ENCODE measurements around the gene KATNAL1. TPM values are rescaled to one million over a fixed set of nuclear protein-coding genes. Genes with fewer than 3 reads are reported as not detected.

Gene KATNAL1
- polyA plus RNA-seq (2014; cell fraction: cytosol; rRNA removed), result 12.9 and 14.1 TPM in 2 replicates
- polyA plus RNA-seq (2014; cell fraction: nucleus; rRNA removed), result 7.2 and 7.7 TPM in 2 replicates

DNA sequence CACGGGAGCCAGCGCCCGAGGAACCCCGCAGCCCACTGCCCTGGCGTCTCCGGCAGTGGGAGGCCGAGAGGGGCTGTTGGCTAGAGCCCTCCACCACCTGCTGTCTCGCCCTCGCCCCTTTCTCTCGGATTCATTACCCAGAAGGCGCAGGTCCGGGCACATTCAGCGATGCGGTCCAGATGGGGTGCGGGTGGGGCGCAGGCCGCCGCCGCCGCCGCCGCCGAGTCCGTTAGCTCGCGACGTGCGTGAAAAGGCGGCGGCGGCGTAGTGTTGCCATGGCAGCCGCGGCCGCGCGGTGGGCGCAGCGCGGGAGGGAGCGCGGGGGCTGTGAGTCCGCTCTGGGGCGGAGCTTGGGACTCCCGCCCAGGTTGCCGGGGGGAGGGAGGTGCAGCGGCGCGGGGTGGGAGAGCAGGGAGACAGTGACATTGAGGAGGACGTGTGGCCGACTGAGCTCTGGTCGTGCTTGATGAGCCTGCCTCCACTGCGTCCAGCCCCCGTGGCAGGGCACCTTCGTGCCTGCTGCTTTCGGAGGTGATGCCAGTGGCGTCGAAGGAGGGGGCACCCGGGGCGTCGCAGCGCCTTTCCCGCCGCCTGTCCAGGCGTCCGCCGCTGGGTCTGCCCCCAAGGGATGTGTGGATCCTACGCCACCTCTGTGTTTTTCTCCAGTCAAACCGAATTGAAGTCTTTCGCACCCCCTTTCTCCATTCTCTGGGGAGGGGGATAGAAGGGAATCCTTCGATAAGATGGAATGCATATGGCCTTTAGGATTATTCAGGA, at the start of gene KATNAL1:
Gene KATNAL1, minus strand, starts transcription at position 358 of the 777 bp plus-strand sequence. CDS start 23,774 bp downstream, outside the sequence.
- DNase-seq (ENCODE audit: low spot score), result peak; percentile 91

DNA sequence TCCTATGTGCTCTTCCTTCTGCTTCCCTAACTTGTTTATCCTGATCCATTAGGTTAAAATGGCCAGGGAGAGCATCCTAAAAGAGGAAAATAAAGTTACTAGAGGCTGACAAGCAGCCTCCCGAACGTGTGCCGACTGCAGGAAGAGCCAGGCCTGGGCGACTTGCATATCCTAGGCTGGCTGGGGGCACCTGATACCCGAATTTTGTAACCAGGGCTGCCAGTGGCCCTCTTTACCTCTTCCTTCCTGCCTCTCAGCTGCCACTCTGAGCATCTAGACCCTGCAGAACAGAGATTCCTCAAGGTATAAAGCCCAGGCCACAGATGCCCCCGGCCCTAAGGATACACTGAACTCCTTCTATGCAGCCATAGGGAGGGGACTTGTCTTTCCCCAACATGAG, 48.5 kb upstream of the KATNAL1 start:
- no peak for DNase-seq (ENCODE audit: low spot score)

DNA sequence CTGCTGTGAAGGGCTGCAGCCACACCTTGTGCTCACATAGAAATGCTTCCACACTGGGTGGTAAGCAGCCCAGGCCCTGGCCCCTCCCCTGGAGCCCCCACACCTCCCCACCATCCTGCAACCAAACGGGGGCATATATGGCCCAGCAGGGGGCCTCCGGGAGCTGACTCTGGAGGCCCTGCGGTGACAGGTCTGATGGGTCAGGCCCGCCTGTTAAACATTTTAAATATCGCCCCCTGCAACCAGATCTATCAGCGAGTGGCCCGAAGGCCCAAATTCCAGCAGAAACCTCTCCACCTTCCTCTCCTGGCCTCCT, 48.0 kb upstream of the KATNAL1 start:
- DNase-seq (ENCODE audit: low spot score), result peak; percentile 69

DNA sequence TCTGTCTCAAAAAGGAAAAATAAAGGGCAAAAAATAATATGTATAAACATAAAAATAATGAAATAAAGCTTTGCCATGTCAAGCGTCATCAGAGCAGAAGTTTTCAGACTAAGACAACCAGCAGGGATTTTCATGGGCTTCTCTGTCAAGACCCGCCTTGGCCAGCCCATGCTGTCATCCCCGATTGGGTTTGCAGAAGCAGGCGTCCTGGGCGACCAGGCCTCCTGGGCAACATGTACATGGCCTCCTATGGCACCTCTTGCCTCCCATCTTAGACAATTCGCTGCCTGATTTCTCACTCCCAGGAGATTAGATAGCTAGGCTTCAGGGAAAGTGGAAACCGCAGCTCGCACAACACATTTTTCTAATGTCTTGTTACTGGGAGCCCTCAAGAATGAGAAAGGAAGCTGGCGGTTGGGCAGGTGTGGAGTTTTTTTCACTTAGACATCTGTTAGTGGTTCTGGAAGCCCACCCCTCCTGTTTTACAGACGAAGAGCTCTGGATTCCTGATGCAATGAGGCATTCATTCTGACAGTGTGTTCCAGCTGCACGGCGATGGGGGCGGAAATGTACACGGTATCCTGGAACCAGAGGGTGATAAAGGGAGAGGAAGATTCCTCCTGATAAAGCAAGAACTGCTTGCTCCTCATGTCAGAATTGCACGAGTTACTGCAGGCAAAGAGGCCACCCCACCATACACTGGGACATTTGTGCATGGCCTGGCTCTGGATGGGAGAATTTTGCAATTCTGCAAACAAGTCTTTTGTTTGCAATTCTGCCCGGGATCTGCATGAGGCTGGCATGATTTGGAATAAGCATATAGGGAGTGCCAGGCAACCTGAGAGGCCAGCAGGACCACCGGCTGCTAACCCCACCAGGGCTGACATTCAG, 47.4 kb upstream of the KATNAL1 start:
- DNase-seq (ENCODE audit: low spot score), result peak; percentile 49

DNA sequence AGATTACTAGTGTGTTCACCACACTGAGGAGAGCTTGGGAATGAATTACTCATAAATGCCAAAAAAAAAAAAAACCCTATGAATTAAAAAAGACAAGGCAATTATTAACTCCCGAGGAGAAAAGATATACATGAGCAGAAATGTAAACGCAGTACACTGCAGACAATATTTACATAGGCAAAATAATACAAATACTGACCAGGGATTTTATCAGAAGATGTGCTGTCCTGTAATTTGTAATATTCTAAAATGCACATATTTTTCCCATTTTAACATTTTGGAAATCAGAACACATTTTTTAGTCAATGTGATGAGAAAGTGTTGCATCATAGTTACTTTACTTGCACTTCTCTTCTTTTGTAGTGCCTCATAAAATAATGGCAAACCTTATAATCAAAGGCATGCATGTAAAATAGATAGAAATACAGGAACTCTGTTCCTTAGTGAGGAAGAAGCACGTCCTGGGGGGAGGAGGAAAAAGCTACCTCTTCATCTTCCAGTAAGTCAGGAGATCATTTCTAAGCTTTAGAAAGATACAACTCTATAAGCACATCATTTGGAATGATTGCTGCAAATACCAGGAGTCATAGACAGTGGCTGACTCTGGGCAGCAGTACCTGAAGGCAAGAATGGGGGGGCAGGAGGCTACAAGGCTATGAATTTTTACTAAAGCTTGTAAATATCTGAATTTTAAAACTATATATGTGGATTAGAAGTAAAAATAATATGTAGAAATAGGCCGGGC, 46.3 kb upstream of the KATNAL1 start:
- no peak for DNase-seq (ENCODE audit: low spot score)

DNA sequence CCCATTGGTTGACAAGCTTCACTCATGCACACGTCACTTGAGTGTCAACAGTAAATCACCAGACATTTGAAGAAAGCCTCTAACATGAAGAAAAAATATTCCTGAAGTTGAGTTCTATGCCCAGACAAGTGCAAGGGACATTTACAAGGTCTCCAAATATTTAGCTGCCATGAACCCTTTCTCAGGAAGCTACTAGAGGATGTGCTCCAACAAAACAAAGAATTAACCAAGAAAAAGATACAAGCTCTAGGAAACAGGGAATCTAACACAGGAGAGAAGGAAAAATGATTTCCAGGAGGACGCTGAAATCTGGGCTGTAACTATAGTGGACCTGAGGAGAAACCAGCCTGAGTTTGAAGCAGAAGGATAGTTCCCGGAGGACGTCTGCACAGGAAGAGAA, 45.7 kb upstream of the KATNAL1 start:
- DNase-seq (ENCODE audit: low spot score), result no peak

DNA sequence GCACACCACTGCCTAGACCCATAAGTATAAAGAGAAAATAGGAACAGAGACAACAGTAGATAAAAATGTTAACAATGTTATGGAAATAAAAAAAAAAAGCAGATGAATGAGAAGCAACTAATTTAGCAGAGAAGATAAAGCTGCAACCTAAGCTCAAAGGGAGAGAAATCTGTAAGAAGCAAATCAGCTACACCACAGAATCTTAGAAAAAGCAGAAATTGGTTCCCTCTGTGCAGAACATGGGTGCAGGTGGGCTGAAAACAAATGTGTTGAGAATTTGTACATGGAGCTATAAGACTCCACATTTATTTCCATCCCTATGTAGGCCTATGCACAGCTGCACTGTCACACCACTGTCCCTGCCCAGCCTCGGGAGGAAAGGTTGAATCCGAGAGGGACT, 44.8 kb upstream of the KATNAL1 start:
- no peak for DNase-seq (ENCODE audit: low spot score)

DNA sequence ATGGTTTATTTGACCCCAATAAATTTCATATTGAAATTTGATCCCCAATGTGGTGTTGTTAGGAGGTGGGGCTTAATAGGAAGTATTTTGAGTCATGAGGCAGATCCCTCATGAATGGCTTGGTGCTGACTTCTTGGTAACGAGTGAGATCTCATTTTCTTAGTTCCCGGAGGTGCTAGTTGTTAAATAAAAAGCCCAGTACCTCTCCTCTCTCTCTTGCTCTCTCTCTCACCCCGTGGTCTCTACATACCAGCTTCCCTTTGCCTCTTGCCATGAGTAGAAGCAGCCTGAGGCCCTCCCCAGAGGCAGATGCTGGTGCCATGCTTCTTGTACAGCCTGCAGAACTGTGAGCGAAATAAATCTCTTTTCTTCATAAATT, 39.4 kb upstream of the KATNAL1 start:
- no peak for DNase-seq (ENCODE audit: low spot score)

DNA sequence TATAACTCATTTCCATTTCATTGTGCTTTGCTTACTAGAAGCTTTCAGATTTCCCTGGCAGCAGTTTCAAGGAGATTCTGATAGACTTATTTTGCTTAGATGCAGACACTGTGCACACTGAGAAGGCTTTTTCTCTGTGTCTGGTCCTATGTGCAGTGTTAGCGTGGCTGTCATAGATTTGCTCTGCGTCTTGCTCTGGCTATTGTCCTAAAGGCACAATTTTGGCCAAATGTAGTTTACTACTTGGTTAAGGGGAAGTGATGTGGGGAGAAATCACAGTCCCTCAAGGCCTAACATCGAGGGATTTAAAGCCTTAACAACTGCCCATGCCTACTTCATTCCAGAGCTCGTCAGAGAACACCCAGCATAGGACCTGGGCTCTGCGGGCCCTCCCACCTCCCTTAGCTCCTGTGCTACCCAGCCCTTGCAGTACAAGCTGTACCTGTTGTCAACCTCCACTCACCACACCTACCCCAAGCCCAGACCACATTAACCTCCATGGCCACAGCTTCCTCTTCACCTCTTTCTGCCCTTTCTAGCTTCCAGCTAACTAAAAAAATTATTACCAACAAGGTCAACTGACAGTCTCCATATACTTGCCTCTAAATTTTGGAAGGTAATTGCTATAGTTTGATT, 38.9 kb upstream of the KATNAL1 start:
- no peak for DNase-seq (ENCODE audit: low spot score)

DNA sequence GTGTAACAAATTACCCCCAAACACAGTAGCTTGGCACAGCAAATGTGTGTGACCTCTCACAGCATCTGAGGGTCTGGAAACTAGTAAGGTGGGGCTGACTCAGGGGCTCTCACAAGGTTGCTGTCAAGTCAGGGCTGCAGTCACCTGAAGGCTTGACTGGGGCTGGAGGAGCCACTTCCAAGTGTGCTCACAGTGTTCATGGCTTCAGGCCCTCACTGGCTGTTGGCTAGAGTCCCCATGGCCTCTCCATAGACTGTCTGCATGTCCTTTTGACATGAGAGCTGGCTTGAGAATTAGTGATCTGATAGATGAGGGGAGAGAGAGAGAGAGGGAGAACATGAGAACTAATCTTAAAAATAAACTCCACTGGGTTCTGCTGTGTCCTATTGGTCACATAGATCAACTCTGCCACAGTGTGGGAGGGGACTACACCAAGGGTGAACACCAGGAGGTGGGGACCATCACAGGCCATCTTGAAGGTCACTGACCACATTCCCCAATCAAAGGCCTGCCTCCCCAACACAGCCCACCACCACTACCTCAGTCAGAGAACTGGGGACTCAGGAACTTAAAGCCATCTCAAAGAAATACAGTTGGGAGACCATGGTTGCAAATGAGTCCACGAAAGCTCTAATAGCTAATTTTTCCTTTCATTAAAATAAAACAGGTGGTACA, 38.2 kb upstream of the KATNAL1 start:
- DNase-seq (ENCODE audit: low spot score), result no peak

DNA sequence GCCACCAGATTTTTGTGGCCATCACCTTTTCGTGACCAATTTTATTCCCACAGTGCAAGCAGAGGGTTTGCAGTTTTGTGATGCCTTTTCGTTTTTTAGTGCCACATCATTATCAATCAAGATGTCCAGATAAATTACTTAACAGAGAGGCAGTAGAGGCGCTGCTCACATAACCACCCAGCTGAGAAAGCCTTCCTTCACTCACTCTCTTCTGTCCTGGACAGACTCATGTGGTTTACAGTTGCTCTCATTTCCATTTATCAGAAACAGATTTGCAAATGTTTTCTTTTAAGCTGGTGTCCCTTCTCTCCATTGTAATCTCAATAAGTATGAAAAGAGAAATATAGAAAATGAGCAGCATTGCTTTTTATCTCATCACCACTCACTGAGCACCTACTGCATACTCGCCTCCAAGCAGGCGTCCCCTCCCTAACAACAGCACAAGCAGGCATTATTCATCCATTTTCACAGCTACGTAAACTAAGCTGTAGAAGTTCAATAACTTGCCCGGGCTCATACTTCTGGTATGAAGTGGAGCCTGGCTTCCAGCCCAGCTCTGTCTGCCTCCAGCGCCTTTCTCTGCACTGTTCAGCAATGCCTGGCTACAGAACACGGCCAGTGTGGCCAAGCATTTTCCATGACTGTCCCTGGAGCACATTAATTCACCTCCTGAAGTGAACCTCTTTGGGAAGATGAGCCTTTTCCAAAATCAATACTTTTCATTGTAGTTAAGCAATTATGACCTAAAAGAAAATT, 34.6 kb upstream of the KATNAL1 start:
- no peak for DNase-seq (ENCODE audit: low spot score)

DNA sequence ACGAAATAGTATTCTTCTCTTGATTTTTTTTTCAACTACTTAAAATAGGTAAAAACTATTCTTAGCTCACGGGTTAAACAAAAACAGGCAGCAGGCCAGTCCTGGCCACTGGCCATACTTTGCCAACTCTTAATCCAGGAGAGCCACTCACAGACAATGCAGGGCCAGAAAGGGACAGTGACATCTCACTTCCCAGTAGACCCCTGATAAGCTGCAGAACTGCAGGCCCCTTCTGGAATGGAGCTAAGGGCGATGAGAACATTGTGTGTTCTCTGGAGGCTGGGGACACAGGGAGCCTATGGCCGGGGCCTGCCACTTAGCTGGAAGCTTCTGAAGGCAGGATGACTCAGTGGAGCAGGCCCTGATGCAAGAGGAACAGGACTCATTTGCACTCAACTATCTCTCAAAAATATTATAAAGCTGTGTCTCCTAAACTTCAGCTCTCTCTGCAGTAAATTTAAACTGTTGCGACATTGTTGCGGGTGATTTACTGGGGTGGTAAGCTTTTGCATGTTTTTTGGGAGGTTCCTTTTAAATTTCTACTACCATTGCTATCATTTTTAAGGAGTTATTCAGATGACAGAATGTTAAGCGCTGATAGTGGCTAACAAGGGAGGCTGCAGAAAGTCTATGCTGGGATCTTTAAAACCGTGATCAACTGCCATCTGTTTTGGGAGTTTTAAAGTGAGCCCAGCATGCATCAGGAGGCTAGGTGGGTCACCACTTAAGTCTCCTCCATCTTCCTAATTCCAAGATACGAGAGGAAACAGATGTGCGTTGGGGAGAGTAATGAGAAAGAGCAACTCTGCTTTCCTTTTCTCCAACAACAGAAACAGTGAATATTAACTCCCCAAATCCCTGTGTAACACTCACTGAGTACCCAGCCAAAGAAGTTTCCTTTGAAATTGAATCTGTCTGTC, 33.2 kb upstream of the KATNAL1 start:
- no peak for DNase-seq (ENCODE audit: low spot score)

DNA sequence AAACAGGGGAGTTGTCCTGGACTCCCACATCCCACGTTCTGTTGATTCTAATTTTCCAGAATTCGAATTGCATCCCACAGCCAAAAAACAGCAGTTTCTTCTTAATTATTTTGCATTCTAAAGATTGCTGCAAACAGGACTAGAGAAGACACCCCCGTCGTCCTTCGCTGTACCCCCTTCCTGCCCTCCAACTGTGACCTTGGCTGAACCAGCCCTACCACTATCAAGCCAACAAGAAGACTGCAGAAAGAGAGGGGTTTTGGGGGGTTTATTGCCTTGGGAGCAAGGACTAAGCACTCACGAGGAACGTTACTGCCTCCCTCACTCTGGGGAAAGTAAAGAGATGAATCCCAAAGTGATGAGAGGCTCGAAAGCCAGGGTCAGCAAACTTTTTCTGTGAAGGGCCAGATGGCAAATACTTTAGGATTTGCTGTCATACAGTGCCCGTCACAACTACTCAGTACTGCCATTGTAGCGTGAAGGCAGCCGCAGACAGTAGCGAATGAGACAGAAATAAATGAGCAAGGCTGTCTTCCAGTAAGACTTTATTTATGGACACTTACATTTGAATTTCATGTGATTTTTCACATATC, 32.5 kb upstream of the KATNAL1 start:
- no peak for DNase-seq (ENCODE audit: low spot score)

DNA sequence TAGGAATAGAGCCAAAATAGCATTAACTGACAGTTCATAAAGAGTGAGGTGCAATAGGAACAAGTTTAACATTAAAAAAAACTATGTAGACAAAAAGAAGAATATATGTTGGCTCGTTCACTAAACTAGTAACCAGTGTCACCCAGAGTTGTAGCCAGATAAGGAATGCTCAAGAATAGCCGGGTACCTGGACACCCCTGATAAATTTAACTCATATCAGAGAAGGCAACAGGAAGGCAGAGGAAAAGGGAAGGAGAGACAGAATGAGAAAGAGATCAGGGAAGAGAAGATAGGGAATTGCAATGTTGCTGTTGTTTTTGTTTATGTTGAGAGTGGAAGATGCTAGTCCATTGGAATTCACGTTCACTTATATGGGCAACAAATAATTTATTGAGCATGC, 31.6 kb upstream of the KATNAL1 start:
- DNase-seq (ENCODE audit: low spot score), result no peak

DNA sequence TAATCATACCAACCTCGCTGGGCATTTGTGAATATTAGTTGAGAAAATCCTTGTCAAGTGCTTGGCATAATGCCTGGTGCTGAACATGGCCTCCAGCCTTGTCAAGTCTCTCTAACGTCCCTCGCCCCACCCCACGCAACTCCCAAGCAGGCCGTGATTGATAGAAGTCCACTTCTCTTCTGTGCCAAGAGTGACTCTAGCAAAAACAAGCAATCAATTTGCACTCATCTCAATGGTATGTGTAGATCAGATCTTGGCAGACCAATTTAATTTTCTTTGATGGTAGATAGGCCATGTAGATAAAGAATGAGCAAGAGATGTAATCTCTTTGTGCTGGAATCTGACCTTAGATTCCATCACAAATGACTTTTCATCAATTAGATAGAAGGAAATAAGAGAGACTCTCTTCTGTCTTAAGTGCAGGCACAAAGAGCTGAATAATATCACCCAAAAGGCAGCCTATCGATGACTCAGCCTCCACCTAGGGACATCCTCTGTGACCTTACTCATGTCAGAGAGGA, 31.0 kb upstream of the KATNAL1 start:
- DNase-seq (ENCODE audit: low spot score), result no peak

DNA sequence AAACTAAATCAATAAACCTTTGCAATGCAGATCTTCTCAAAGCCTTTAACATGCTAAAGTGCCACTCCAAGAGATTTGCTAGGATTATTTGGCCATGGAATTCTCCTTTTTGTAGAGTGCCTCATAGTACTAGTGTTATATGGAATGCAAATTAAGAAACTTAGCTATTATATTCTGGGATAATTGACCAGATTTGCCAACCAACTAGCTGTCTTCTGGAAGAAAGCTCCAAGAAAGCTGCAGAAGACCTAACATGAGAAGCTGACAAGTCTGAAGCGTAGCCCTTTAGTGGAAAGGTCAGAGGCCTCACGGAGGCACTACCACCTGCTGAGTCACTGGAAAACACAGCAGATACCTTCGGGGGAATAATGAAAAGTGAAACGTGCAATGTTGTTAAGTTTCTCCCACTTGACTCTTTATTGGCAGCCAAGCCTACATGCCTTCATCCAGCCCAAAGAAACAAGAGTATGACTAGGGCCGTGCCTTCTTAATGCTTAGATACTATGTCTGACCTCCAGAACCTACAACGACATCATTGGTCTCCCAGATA, 29.8 kb upstream of the KATNAL1 start:
- DNase-seq (ENCODE audit: low spot score), result no peak

DNA sequence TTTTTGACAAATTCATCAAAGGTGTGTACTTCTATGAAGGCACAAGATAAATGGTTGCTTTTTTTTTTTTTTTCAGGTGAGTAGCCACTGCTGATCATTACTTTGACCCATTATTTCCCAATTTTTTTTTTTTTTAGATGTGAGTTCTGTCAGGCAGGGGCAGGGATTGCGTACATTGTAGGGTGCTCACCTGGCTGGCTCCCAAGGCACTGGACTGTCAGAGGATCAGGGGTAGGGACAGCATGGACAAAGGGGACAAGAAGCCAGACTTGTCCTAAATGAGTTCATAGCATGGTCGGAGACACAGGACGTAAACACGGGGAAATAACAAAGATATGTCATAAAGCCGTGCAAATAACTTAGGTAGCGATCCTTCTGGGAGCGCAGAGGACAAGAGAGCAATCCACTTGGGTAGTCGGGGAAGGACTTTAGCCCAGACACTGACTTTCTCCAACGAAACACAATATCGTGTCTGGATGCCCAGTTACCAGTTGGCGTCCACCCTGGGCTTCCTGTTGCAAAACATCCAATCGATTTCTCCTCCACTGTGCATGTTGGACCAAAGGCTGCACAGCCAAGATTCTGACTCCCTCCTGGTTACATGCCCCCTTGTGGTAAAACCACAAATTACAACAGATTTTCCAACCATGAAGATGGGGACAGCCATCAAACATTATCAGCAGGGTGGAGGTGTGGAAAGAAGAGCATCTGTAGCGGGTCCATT, 27.5 kb upstream of the KATNAL1 start:
- DNase-seq (ENCODE audit: low spot score), result peak; percentile 58

DNA sequence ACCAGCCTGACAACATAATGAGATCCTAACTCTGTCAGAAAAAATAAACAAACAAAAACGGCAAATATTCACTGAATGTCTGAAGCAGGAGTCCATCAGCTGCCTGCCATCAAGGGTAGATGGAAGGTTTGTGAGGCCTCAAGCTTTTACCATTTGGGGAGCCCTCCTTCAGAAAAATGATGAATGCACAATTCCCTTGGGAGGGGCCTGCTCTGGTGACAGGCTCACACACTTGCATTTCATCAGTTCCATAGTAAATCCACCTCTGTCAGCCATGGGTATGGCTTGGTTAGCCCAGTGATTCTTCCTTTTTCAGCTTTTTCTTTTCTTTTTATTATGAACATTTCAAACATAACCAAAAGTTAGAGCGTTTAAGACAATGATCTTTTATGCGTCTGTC, 26.3 kb upstream of the KATNAL1 start:
- DNase-seq (ENCODE audit: low spot score), result no peak

Data from SK-N-DZ (cell line).